Lower leg skin (tissue), 3 donors: ENCODE results near the gene PPFIBP2.

Experiments used
- POLR2A ChIP-seq, 2 donors: fragments of 450-650 bp; IDR thresholded peaks; one replicate each; pipeline ENCODE4 v1.6.1; 2016 to 2017; ENCODE audit warnings: antibody characterized with exemption in 2 of 2, mild to moderate bottlenecking in 1 of 2, moderate library complexity in 1 of 2
- TF ChIP-seq, protein P1 (sequence below), 3 donors: fragments of 450-650 bp; IDR thresholded peaks; one replicate each; pipeline ENCODE4 v1.5.1; 2016; ENCODE audit warnings: antibody characterized with exemption in 3 of 3, mild to moderate bottlenecking in 3 of 3, moderate library complexity in 2 of 3

GRCh38 chr11:7640816-7641215, 127.0 kb downstream of the PPFIBP2 start:
- TF ChIP-seq, protein P1, sequence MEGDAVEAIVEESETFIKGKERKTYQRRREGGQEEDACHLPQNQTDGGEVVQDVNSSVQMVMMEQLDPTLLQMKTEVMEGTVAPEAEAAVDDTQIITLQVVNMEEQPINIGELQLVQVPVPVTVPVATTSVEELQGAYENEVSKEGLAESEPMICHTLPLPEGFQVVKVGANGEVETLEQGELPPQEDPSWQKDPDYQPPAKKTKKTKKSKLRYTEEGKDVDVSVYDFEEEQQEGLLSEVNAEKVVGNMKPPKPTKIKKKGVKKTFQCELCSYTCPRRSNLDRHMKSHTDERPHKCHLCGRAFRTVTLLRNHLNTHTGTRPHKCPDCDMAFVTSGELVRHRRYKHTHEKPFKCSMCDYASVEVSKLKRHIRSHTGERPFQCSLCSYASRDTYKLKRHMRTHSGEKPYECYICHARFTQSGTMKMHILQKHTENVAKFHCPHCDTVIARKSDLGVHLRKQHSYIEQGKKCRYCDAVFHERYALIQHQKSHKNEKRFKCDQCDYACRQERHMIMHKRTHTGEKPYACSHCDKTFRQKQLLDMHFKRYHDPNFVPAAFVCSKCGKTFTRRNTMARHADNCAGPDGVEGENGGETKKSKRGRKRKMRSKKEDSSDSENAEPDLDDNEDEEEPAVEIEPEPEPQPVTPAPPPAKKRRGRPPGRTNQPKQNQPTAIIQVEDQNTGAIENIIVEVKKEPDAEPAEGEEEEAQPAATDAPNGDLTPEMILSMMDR (IDR thresholded peaks at IDR 0.05) = no peak
- no peak for TF ChIP-seq POLR2A (IDR thresholded peaks at IDR 0.05)
